OCI-LY1 (cell line): ENCODE data around the gene CAVIN4.

Experiments
- H2AFZ ChIP-seq: fragments of 200-600 bp; sonication (generic), shearing (Covaris generic); 2 replicates; pipeline ENCODE4 v1.6.0; 2014; ENCODE audit warnings: antibody characterized with exemption, mild to moderate bottlenecking, low read length
- H3F3A ChIP-seq: fragments of 200-600 bp; sonication (generic), shearing (Covaris generic); 2 replicates; pipeline ENCODE4 v1.6.0; 2014; ENCODE audit warnings: mild to moderate bottlenecking, antibody characterized with exemption, low read length, moderate library complexity; ENCODE audit not compliant: insufficient read depth
- H3K27ac ChIP-seq: fragments of 200-600 bp; sonication (generic); 2 replicates; pipeline ENCODE4 v1.5.1; 2014; ENCODE audit warnings: low read length, mixed run types, mild to moderate bottlenecking, low read depth; ENCODE audit not compliant: poor library complexity, severe bottlenecking
- H3K27me3 ChIP-seq: fragments of 200-600 bp; sonication (generic); 2 replicates; pipeline ENCODE4 v1.6.0; 2014; ENCODE audit warnings: antibody characterized with exemption, mild to moderate bottlenecking, low read length, moderate library complexity; ENCODE audit not compliant: insufficient read depth
- H3K36me3 ChIP-seq: fragments of 200-600 bp; sonication (generic); 2 replicates; pipeline ENCODE4 v1.6.1; 2014; ENCODE audit warnings: mild to moderate bottlenecking, antibody characterized with exemption, low read length, moderate library complexity, mixed read lengths; ENCODE audit not compliant: insufficient read depth
- H3K4me1 ChIP-seq: fragments of 200-600 bp; sonication (generic); 2 replicates; pipeline ENCODE4 v1.5.1; 2014; ENCODE audit warnings: mild to moderate bottlenecking, low read length, moderate library complexity; ENCODE audit not compliant: insufficient read depth, severe bottlenecking
- H3K4me2 ChIP-seq: fragments of 200-600 bp; sonication (generic), shearing (Covaris generic); 2 replicates; pipeline ENCODE4 v1.6.1; 2014; ENCODE audit warnings: low read length
- H3K4me3 ChIP-seq: fragments of 200-600 bp; sonication (generic); 2 replicates; pipeline ENCODE4 v1.5.1; 2014; ENCODE audit warnings: low read length, low read depth, mild to moderate bottlenecking, mixed read lengths; ENCODE audit not compliant: poor library complexity, severe bottlenecking
- H3K79me2 ChIP-seq: fragments of 200-600 bp; shearing (Covaris generic); 2 replicates; pipeline ENCODE4 v1.6.1; 2016; ENCODE audit warnings: mixed run types, low read length, mixed read lengths; ENCODE audit not compliant: insufficient read depth
- H3K9ac ChIP-seq: fragments of 200-600 bp; sonication (generic), shearing (Covaris generic); 2 replicates; pipeline ENCODE4 v1.6.1; 2014; ENCODE audit warnings: mild to moderate bottlenecking, low read length, mixed read lengths
- H3K9me2 ChIP-seq: fragments of 200-600 bp; sonication (generic), shearing (Covaris generic); 2 replicates; pipeline ENCODE4 v1.6.1; 2014; ENCODE audit warnings: low read depth, mild to moderate bottlenecking, low read length, mixed read lengths
- H3K9me3 ChIP-seq: fragments of 200-600 bp; shearing (Covaris generic); 2 replicates; pipeline ENCODE4 v1.6.1; 2014; ENCODE audit warnings: low read length, mixed read lengths
- H4K20me1 ChIP-seq: fragments of 200-600 bp; sonication (generic), shearing (Covaris generic); 2 replicates; pipeline ENCODE4 v1.6.0; 2016; ENCODE audit warnings: mild to moderate bottlenecking, low read length; ENCODE audit not compliant: insufficient read depth
- EZH2 ChIP-seq: fragments of 200-600 bp; sonication (generic), shearing (Covaris generic); IDR thresholded peaks from 2 replicates; pipeline ENCODE4 v1.8.0; 2017; ENCODE audit warnings: borderline replicate concordance, mixed run types, mild to moderate bottlenecking, antibody characterized with exemption, low read length, moderate library complexity, mixed read lengths
- TF ChIP-seq, protein P1 (sequence below): fragments of 200-600 bp; sonication (generic), shearing (Covaris generic); IDR thresholded peaks from 2 replicates; pipeline ENCODE4 v1.5.1; 2017; ENCODE audit warnings: mild to moderate bottlenecking, antibody characterized with exemption, low read length, moderate library complexity, mixed read lengths

The CAVIN4 gene

DNA sequence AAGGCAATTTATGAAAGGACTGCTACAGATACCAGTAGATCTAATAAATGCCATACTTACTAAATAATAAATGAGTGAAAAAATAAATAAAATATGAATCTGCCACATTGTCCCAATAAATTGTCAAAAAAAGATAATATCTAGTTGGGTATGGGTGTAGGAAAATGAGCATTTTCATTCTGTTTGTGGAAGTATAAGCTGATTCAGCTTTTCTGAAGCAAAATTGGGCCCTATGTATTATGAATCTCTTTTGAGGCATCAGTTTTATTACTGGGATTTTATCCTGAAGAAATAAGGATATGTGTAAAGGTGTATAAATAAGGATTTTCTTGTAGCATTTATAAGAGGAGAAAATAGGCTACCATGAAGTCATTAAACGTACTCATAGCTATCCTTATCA lies 46.1 kb downstream of the CAVIN4 start:
- TF ChIP-seq, protein P1, sequence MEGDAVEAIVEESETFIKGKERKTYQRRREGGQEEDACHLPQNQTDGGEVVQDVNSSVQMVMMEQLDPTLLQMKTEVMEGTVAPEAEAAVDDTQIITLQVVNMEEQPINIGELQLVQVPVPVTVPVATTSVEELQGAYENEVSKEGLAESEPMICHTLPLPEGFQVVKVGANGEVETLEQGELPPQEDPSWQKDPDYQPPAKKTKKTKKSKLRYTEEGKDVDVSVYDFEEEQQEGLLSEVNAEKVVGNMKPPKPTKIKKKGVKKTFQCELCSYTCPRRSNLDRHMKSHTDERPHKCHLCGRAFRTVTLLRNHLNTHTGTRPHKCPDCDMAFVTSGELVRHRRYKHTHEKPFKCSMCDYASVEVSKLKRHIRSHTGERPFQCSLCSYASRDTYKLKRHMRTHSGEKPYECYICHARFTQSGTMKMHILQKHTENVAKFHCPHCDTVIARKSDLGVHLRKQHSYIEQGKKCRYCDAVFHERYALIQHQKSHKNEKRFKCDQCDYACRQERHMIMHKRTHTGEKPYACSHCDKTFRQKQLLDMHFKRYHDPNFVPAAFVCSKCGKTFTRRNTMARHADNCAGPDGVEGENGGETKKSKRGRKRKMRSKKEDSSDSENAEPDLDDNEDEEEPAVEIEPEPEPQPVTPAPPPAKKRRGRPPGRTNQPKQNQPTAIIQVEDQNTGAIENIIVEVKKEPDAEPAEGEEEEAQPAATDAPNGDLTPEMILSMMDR: no peak
- Histone ChIP-seq H4K20me1 (no peaks in the 10 kb centered on the region), H3K9me3 (no peaks in the 10 kb centered on the region), H3F3A (no peaks in the 10 kb centered on the region), H2AFZ (no peak overlapping the region), H3K36me3 (no peaks in the 10 kb centered on the region), H3K79me2 (no peaks in the 10 kb centered on the region), H3K4me2 (no peak overlapping the region), H3K4me1 (no peaks in the 10 kb centered on the region), H3K27me3 (no peaks in the 10 kb centered on the region), H3K9me2 (no peaks in the 10 kb centered on the region), H3K4me3 (no peak overlapping the region), H3K27ac (no peak overlapping the region), H3K9ac (no peak overlapping the region)

DNA sequence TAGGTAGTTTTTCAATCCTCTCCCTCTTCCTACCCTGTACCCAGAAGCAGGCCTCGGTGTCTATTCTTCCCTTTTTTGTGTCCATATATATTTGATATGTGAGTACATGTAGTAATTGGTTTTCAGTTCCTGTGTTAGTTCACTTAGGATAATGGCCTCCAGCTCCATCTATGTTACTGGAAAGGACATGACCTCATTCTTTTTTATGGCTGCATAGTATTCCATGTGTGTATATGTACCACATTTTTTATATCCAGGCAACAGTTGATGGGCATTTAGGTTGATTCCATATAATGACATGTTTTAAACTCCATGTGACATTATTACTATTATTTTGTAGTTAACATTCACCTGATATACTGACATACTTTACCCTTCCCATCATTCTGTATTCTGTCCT lies 49.1 kb downstream of the CAVIN4 start:
- Histone ChIP-seq H3K27ac (no peak overlapping the region), H3F3A (no peaks in the 10 kb centered on the region), H3K4me2 (no peak overlapping the region), H3K36me3 (no peaks in the 10 kb centered on the region), H3K9ac (no peak overlapping the region), H3K27me3 (no peaks in the 10 kb centered on the region), H3K79me2 (no peaks in the 10 kb centered on the region), H2AFZ (no peak overlapping the region), H3K4me1 (no peaks in the 10 kb centered on the region), H3K9me3 (no peaks in the 10 kb centered on the region), H3K4me3 (no peak overlapping the region), H4K20me1 (no peaks in the 10 kb centered on the region), H3K9me2 (no peaks in the 10 kb centered on the region)
- TF ChIP-seq, protein P1: no peak
- TF ChIP-seq EZH2: no peak

DNA sequence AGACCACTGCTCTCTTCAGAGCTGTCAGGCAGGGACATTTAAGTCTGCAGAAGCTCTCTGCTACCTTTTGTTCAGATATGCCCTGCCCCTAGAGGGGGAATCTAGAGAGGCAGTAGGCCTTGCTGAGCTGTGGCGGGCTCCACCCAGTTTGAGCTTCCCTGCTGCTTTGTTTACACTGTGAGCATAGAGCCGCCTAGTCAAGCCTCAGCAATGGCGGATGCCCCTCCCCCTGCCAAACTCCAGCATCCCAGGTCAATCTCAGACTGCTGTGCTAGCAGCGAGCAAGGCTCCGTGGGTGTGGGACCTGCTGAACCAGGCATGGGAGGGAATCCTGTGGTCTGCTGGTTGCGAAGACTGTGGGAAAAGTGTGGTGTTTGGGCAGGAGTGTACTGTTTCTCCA lies 59.9 kb downstream of the CAVIN4 start:
- Histone ChIP-seq H3F3A (no peaks in the 10 kb centered on the region), H3K9ac (no peak overlapping the region), H3K4me3 (no peak overlapping the region), H3K9me2 (no peaks in the 10 kb centered on the region), H3K79me2 (no peaks in the 10 kb centered on the region), H3K9me3 (no peaks in the 10 kb centered on the region), H3K27ac (no peak overlapping the region), H3K4me1 (no peaks in the 10 kb centered on the region), H3K4me2 (no peak overlapping the region), H2AFZ (no peak overlapping the region), H4K20me1 (no peaks in the 10 kb centered on the region), H3K36me3 (no peaks in the 10 kb centered on the region), H3K27me3 (no peaks in the 10 kb centered on the region)
- TF ChIP-seq, protein P1: no peak
- TF ChIP-seq EZH2: no peak
